Ovary (tissue), 9 donors: ENCODE measurements around the gene TCF12. TPM values are rescaled to one million over a fixed set of nuclear protein-coding genes. Genes with fewer than 3 reads are reported as not detected.

Experiments
- DNase-seq, 5 donors: peaks; one replicate each; pipeline ENCODE4 v3.0.0-alpha.2; 2019 to 2020
- H3K27ac ChIP-seq, 2 donors: fragments of 200-600 bp; one replicate each; pipeline versions ENCODE4 v1.5.1 to v1.8.0; 2019 to 2022
- H3K27me3 ChIP-seq: fragments of 200-600 bp; one replicate; pipeline ENCODE4 v1.8.0; 2022
- H3K36me3 ChIP-seq: fragments of 200-600 bp; sonication (generic); one replicate; pipeline ENCODE4 v1.5.1; 2019
- H3K4me1 ChIP-seq: one replicate; pipeline ENCODE4 v1.8.1; 2013; ENCODE audit warnings: mild to moderate bottlenecking, moderate library complexity; ENCODE audit not compliant: insufficient read depth
- H3K4me3 ChIP-seq: fragments of 200-600 bp; sonication (generic); one replicate; pipeline ENCODE4 v1.5.1; 2017
- H3K9me3 ChIP-seq, 2 donors: fragments of 200-600 bp in 1 of 2; sonication (generic) in 1 of 2; one replicate each; pipeline versions ENCODE4 v1.5.1 to v1.8.1; 2013 to 2019; ENCODE audit warnings: mild to moderate bottlenecking in 1 of 2, moderate library complexity in 1 of 2
- CTCF ChIP-seq, 3 donors: fragments of 450-650 bp in 2 of 3; fragments of 200-600 bp in 1 of 3; IDR thresholded peaks; one replicate each; pipeline versions ENCODE4 v1.5.1 to v1.8.0; 2016 to 2022; ENCODE audit warnings: antibody characterized with exemption in 3 of 3, mild to moderate bottlenecking in 1 of 3
- EP300 ChIP-seq: sonication (generic); formaldehyde crosslinking; IDR thresholded peaks from one replicate; pipeline ENCODE4 v1.6.1; 2017; ENCODE audit warnings: antibody characterized with exemption
- POLR2A ChIP-seq: fragments of 450-650 bp; IDR thresholded peaks from one replicate; pipeline ENCODE4 v1.6.1; 2017; ENCODE audit warnings: antibody characterized with exemption, mild to moderate bottlenecking, moderate library complexity
- WGBS, 3 donors: extraction: QIAGEN DNeasy Blood & Tissue Kit in 1 of 3; methylation state at CpG; one replicate each; pipeline versions ENCODE4 v1.1.5 to v1.1.7; 2013 to 2017; 5-methylcytosine and 5-hydroxymethylcytosine counted together
- intact Hi-C, 4 donors: fragments of 100-400 bp; cut with DNase I; formaldehyde crosslinking; loops; one replicate each; pipeline versions ENCODE4 v1.11.0 to v1.15.1; 2022 to 2023
- polyA plus RNA-seq, 2 donors: library from polyadenylated mRNA; stranded (reverse); fragments of 200-250 nt in 1 of 2; fragments of 350-450 nt in 1 of 2; fragmentation: Illumina TruSeq in 1 of 2; extraction: RNeasy Lipid Tissue Mini Kit (QIAGEN cat#74804) in 1 of 2; gene quantifications; one replicate each; pipeline ENCODE4 v1.2.3, GENCODE V29; 2013 to 2014
- total RNA-seq, 7 donors: library from RNA; depleted of rRNA in 2 of 7; stranded (reverse); fragments of >200 nt in 2 of 7; fragmentation: NEBNext Ultra II Directional in 3 of 7; extraction: Animal tissue kit (Norgen Biotek cat#: 25700) in 3 of 7; gene quantifications; one replicate each; pipeline versions ENCODE4 v1.1.0 to v1.2.4, GENCODE V29; 2016 to 2023
- donor health status: DM: no; HTN: no; CAD: no; lungs with moderate emphysema.
- donor health status: DM: no; HTN: no; CAD: no.
- donor health status: Bipolar disorder and iron deficiency.
- donor health status: DM: yes; HTN: yes; CAD: no.
- donor health status: DM: no; HTN: no; CAD: no.
- donor health status: DM: yes; HTN: yes; CAD: no.

Gene TCF12
- total and polyA plus RNA-seq, 9 donors = 28.6 to 150 (median 116) TPM

DNA sequence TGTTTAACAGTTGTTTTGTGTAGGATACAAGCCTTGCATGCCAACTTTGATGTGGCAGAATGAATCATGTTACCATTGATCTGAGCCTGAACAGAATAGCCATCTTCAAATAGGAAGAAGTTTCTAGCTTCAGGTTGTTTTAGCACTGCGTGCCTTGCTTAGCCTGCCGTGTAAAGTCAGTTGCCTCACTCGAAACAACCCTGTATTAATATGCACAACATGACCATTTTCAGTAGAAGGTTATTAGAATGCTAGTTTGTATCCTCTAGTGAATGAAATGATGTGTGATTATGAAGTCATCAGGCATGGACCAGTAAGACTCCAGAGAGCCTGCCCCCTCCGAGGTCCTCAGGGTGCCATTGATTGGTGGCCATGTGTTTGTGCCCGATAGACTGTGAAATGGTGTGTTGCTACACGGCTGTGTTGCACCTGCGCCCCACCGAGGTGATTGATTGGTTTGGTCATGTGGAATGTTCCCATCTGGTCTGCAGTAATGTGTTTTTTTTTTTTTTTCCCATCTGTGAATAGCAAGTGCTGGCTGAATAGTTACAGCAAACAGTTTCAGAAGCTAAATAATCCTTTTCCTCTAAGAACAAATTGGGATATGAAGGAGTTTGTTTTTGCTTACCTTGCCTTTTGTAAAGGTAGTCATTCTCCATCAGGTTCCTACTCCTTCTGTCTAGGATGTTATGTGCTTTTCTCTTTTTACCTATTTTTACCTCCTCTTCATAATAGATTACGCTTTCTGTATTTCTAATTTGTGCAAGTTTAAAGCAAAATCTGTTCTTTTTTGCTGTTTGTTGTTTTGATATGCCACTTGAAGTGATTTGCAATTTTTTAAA, 214.9 kb downstream of the TCF12 start:
- TF ChIP-seq EP300 (no peak), CTCF (IDR thresholded peaks at IDR 0.05) (no peak), POLR2A (no peak)
- intact Hi-C loops = loop anchor here in 1 of 4 donors (10.0 kb wide), 1 partner anchor 219 kb away; the partner anchor contains the start of gene TCF12
- WGBS, 3 donors = 76 to 79% (median 78%) methylated on average over 9 of the region's 9 CpGs

DNA sequence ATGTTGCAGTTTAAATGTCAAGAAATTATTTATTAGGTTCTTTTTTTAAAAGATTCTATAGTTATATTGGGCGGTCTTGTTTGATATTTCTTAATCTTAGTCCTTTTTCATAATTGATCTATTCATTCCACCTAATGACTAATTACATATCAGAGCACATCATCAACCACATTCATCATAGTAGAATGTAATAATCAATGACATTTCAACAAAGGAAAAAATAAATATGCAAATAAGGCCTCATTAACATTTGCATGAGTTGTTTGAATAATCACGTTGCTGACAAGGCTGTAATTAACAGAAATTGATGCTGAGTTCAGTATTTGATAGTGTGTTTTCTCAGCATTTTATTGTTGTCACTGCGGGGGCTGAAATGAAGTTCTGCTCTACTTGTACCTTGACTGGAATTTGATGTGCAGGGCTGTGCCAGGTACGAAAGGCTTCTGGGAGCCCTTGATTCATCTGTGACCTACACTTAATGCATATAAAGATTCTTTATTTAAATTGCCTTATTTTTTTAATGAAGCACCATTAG, 215.7 kb downstream of the TCF12 start:
- intact Hi-C loops = loop anchor here in 1 of 4 donors (10.0 kb wide), 1 partner anchor 219 kb away; the partner anchor contains the start of gene TCF12
- Histone ChIP-seq H3K4me1 (peaks cover 2% of the 10 kb centered on the region), H3K27me3 (no peaks in the 10 kb centered on the region), H3K27ac (no peak overlapping the region), H3K4me3 (no peak overlapping the region), H3K36me3 (no peaks in the 10 kb centered on the region), H3K9me3 (no peaks in the 10 kb centered on the region)
- whole genome bisulfite sequencing, 3 donors = 79 to 84% (median 82%) methylated on average over 4 of the region's 4 CpGs
- no peak for DNase-seq
- no peak for TF ChIP-seq CTCF (IDR thresholded peaks at IDR 0.05)
- TF ChIP-seq POLR2A = no peak
- TF ChIP-seq EP300 = no peak

More for the DNA sequence above, 214.9 kb downstream of the TCF12 start:
- no peak overlapping the region for H3K4me3 ChIP-seq
- H3K27ac ChIP-seq = no peak overlapping the region
- no peak for DNase-seq
- H3K4me1 ChIP-seq = peaks cover 2% of the 10 kb centered on the region
- no peaks in the 10 kb centered on the region for H3K9me3 ChIP-seq
- no peaks in the 10 kb centered on the region for H3K36me3 ChIP-seq
- no peaks in the 10 kb centered on the region for H3K27me3 ChIP-seq

GRCh38 chr15:57134851-57135250, 216.4 kb downstream of the TCF12 start:
- no peak overlapping the region for H3K4me3 ChIP-seq
- DNase-seq = no peak
- H3K4me1 ChIP-seq = peaks cover 2% of the 10 kb centered on the region
- no peak overlapping the region for H3K27ac ChIP-seq
- no peaks in the 10 kb centered on the region for H3K9me3 ChIP-seq
- H3K36me3 ChIP-seq = no peaks in the 10 kb centered on the region
- H3K27me3 ChIP-seq = no peaks in the 10 kb centered on the region
- intact Hi-C loops = loop anchor here in 1 of 4 donors (10.0 kb wide), 1 partner anchor 220 kb away; the partner anchor contains the start of gene TCF12
- TF ChIP-seq CTCF (IDR thresholded peaks at IDR 0.05) (no peak), EP300 (no peak), POLR2A (no peak)

- H3K27me3 ChIP-seq = no peaks in the 10 kb centered on the region
- DNase-seq = no peak
- H3K36me3 ChIP-seq = no peaks in the 10 kb centered on the region
- TF ChIP-seq EP300 (no peak), POLR2A (no peak), CTCF (IDR thresholded peaks at IDR 0.05) (no peak)
- H3K27ac ChIP-seq = no peak overlapping the region
- no peaks in the 10 kb centered on the region for H3K9me3 ChIP-seq
- H3K4me3 ChIP-seq = no peak overlapping the region
- intact Hi-C loops = loop anchor here in 1 of 4 donors (10.0 kb wide), 1 partner anchor 221 kb away; the partner anchor contains the start of gene TCF12
- peaks cover 2% of the 10 kb centered on the region for H3K4me1 ChIP-seq
These were observed 217.4 kb downstream of the TCF12 start for GRCh38 chr15:57135800-57136199.
